ENCODE results near the gene SSBP3.

GRCh38 chr1:54340434-54340833 is 65.8 kb downstream of the SSBP3 start:
- TF ChIP-seq SMC3 (conservative IDR thresholded peaks at IDR 0.05; ENCODE audit: insufficient read depth, low read depth, low read length) (no peak), CHD1 (IDR thresholded peaks at IDR 0.05; ENCODE audit: low read length) (no peak), JUND (IDR thresholded peaks at IDR 0.05; ENCODE audit: borderline replicate concordance, low read depth, low read length) (no peak), JUND (tag; IDR thresholded peaks at IDR 0.05; ENCODE audit: borderline replicate concordance, low read depth, low read length) (no peak), POLR3A (IDR thresholded peaks at IDR 0.05; ENCODE audit: borderline replicate concordance, extremely low read depth, insufficient read depth, insufficient read length) (no peak), SREBF2 (CRISPR knock-in tag; IDR thresholded peaks at IDR 0.05) (no peak), SMARCA4 (IDR thresholded peaks at IDR 0.05) (no peak), POLR2A (conservative IDR thresholded peaks at IDR 0.05) (no peak)
- TF ChIP-seq, protein P1, sequence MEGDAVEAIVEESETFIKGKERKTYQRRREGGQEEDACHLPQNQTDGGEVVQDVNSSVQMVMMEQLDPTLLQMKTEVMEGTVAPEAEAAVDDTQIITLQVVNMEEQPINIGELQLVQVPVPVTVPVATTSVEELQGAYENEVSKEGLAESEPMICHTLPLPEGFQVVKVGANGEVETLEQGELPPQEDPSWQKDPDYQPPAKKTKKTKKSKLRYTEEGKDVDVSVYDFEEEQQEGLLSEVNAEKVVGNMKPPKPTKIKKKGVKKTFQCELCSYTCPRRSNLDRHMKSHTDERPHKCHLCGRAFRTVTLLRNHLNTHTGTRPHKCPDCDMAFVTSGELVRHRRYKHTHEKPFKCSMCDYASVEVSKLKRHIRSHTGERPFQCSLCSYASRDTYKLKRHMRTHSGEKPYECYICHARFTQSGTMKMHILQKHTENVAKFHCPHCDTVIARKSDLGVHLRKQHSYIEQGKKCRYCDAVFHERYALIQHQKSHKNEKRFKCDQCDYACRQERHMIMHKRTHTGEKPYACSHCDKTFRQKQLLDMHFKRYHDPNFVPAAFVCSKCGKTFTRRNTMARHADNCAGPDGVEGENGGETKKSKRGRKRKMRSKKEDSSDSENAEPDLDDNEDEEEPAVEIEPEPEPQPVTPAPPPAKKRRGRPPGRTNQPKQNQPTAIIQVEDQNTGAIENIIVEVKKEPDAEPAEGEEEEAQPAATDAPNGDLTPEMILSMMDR (IDR thresholded peaks at IDR 0.05 in 2 of 3, conservative IDR thresholded peaks at IDR 0.05 in 1 of 3; ENCODE audit: insufficient read depth in 2 of 3, low read depth in 1 of 3, low read length in 3 of 3), result no peak
